Measurements from ENCODE around the gene DRD2.

DRD2 gene

GRCh38 chr11:113363406-113363805, 111.8 kb downstream of the DRD2 start:
- DNase-seq, result no peak
